Measurements from ENCODE around the gene BBS5.
"Not testable (repeated sequence)": the region's sequence is repeated elsewhere in the genome, so short reads cannot be mapped to it uniquely, and the experiment has no call there.

BBS5 gene

DNA sequence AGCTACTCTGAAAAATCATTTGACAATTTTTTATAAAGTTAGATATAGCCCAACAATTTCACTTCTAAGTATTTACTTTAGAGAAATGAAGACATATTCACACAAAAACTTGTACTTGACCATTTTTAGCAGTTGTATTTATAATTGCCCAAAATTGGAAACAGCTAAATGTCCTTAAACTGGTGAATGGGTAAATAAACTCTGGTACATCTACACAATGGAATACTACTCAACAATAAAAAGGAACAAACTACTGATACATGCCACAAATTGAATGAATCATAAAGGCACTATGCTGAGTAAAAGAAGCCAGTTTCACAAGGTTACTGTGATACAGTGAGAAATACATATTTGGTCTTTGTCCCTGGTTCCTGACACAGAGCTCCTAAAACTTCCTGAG is 32.8 kb upstream of the BBS5 start:
- TF ChIP-seq, protein P1, sequence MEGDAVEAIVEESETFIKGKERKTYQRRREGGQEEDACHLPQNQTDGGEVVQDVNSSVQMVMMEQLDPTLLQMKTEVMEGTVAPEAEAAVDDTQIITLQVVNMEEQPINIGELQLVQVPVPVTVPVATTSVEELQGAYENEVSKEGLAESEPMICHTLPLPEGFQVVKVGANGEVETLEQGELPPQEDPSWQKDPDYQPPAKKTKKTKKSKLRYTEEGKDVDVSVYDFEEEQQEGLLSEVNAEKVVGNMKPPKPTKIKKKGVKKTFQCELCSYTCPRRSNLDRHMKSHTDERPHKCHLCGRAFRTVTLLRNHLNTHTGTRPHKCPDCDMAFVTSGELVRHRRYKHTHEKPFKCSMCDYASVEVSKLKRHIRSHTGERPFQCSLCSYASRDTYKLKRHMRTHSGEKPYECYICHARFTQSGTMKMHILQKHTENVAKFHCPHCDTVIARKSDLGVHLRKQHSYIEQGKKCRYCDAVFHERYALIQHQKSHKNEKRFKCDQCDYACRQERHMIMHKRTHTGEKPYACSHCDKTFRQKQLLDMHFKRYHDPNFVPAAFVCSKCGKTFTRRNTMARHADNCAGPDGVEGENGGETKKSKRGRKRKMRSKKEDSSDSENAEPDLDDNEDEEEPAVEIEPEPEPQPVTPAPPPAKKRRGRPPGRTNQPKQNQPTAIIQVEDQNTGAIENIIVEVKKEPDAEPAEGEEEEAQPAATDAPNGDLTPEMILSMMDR (IDR thresholded peaks at IDR 0.05), result no peak
- Histone ChIP-seq H3K4me1 (no peaks in the 10 kb centered on the region), H3K9ac (no peak overlapping the region), H3K79me2 (no peaks in the 10 kb centered on the region), H3K4me3 (ENCODE audit: low read depth, low read length) (no peak overlapping the region), H2AFZ (no peak overlapping the region), H3K9me3 (ENCODE audit: control insufficient read depth, low read length) (no peaks in the 10 kb centered on the region), H3K4me2 (ENCODE audit: low read length) (no peak overlapping the region), H3K27me3 (ENCODE audit: control insufficient read depth, insufficient read depth, low read length) (no peaks in the 10 kb centered on the region), H3K36me3 (ENCODE audit: control insufficient read depth, insufficient read depth, low read length) (no peaks in the 10 kb centered on the region), H3K27ac (no peak overlapping the region)

GRCh38 chr2:169448316-169448715 is 31.0 kb upstream of the BBS5 start:
- Histone ChIP-seq H3K9me3 (ENCODE audit: control insufficient read depth, low read length) (no peaks in the 10 kb centered on the region), H3K27ac (no peak overlapping the region), H3K9ac (no peak overlapping the region), H3K36me3 (ENCODE audit: control insufficient read depth, insufficient read depth, low read length) (no peaks in the 10 kb centered on the region), H3K79me2 (no peaks in the 10 kb centered on the region), H3K27me3 (ENCODE audit: control insufficient read depth, insufficient read depth, low read length) (no peaks in the 10 kb centered on the region), H3K4me3 (ENCODE audit: low read depth, low read length) (no peak overlapping the region), H2AFZ (no peak overlapping the region), H3K4me1 (no peaks in the 10 kb centered on the region), H3K4me2 (ENCODE audit: low read length) (no peak overlapping the region)
- TF ChIP-seq, protein P1 (IDR thresholded peaks at IDR 0.05), result no peak

- H3K4me3 ChIP-seq (ENCODE audit: low read depth, low read length), result no peak overlapping the region
- no peaks in the 10 kb centered on the region for H3K36me3 ChIP-seq (ENCODE audit: control insufficient read depth, insufficient read depth, low read length)
- TF ChIP-seq, protein P1 (IDR thresholded peaks at IDR 0.05), result no peak
- no peaks in the 10 kb centered on the region for H3K4me1 ChIP-seq
- no peak overlapping the region for H3K9ac ChIP-seq
- no peak overlapping the region for H3K27ac ChIP-seq
- no peaks in the 10 kb centered on the region for H3K27me3 ChIP-seq (ENCODE audit: control insufficient read depth, insufficient read depth, low read length)
- no peaks in the 10 kb centered on the region for H3K79me2 ChIP-seq
- no peaks in the 10 kb centered on the region for H3K9me3 ChIP-seq (ENCODE audit: control insufficient read depth, low read length)
- no peak overlapping the region for H2AFZ ChIP-seq
- no peak overlapping the region for H3K4me2 ChIP-seq (ENCODE audit: low read length)
Measured at GRCh38 chr2:169448865-169449264, 30.4 kb upstream of the BBS5 start.

DNA sequence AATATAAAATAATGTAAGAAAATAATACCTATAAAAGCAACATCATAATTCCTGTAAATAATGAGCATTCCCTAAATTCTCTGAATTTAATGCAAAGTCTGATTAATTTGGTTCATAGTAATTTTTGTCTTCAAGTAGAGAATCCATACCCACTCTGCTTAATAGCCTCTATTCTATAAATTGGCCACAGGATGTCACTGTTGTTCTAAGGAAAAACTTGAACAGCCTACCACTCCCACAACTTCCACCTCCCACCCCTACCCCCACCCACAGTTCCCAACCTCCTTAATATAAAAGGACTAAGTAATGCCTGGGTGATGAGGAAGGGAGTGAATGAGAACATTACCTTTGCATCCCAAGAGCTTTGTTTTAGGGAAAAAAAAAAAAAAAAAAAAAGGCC is 27.2 kb upstream of the BBS5 start:
- Histone ChIP-seq H3K9me3 (ENCODE audit: control insufficient read depth, low read length) (no peaks in the 10 kb centered on the region), H2AFZ (no peak overlapping the region), H3K4me3 (ENCODE audit: low read depth, low read length) (no peak overlapping the region), H3K27ac (no peak overlapping the region), H3K4me2 (ENCODE audit: low read length) (no peak overlapping the region), H3K27me3 (ENCODE audit: control insufficient read depth, insufficient read depth, low read length) (no peaks in the 10 kb centered on the region), H3K9ac (no peak overlapping the region), H3K79me2 (no peaks in the 10 kb centered on the region), H3K4me1 (no peaks in the 10 kb centered on the region), H3K36me3 (ENCODE audit: control insufficient read depth, insufficient read depth, low read length) (no peaks in the 10 kb centered on the region)
- TF ChIP-seq, protein P1 (IDR thresholded peaks at IDR 0.05), result peak; percentile 21

- not testable (repeated sequence) for H3K79me2 ChIP-seq; H3K36me3 ChIP-seq (ENCODE audit: control insufficient read depth, insufficient read depth, low read length); H3K9me3 ChIP-seq (ENCODE audit: control insufficient read depth, low read length); H3K9ac ChIP-seq; H2AFZ ChIP-seq; H3K4me3 ChIP-seq (ENCODE audit: low read depth, low read length); H3K27ac ChIP-seq; H3K4me2 ChIP-seq (ENCODE audit: low read length); H3K4me1 ChIP-seq; H3K27me3 ChIP-seq (ENCODE audit: control insufficient read depth, insufficient read depth, low read length)
Measured at GRCh38 chr2:169453044-169453443, 26.2 kb upstream of the BBS5 start.

Data from parathyroid adenoma (tissue), 2 donors.